ENCODE data around the gene PPFIA3.
"Not testable (repeated sequence)": the region's sequence is repeated elsewhere in the genome, so short reads cannot be mapped to it uniquely, and the experiment has no call there.

Gene PPFIA3

GRCh38 chr19:49125025-49125731, 5.8 kb downstream of the PPFIA3 start:
- no peak for DNase-seq (ENCODE audit: low spot score)

GRCh38 chr19:49126575-49126974, 7.2 kb downstream of the PPFIA3 start:
- DNase-seq (ENCODE audit: low spot score): no peak

- DNase-seq (ENCODE audit: low spot score): not testable (repeated sequence)
Measured at GRCh38 chr19:49127225-49127624, 7.9 kb downstream of the PPFIA3 start.

GRCh38 chr19:49127674-49128544, 8.6 kb downstream of the PPFIA3 start:
- DNase-seq (ENCODE audit: low spot score): peak; percentile 98

GRCh38 chr19:49128545-49129237, 9.3 kb downstream of the PPFIA3 start:
- no peak for DNase-seq (ENCODE audit: low spot score)

- DNase-seq (ENCODE audit: low spot score): no peak
Measured at GRCh38 chr19:49129238-49129583, 9.9 kb downstream of the PPFIA3 start.

GRCh38 chr19:49130325-49130724, 11.0 kb downstream of the PPFIA3 start:
- DNase-seq (ENCODE audit: low spot score): no peak

- no peak for DNase-seq (ENCODE audit: low spot score)
Measured at GRCh38 chr19:49132974-49133609, 13.7 kb downstream of the PPFIA3 start.

GRCh38 chr19:49133621-49134454, 14.5 kb downstream of the PPFIA3 start:
- peak; percentile 79 for DNase-seq (ENCODE audit: low spot score)

- DNase-seq (ENCODE audit: low spot score): no peak
Measured at GRCh38 chr19:49135686-49136085, 16.3 kb downstream of the PPFIA3 start.

GRCh38 chr19:49136771-49137171, 17.4 kb downstream of the PPFIA3 start:
- DNase-seq (ENCODE audit: low spot score): no peak

- no peak for DNase-seq (ENCODE audit: low spot score)
Measured at GRCh38 chr19:49140951-49141350, 21.6 kb downstream of the PPFIA3 start.

- no peak for DNase-seq (ENCODE audit: low spot score)
Measured at GRCh38 chr19:49141352-49141751, 22.0 kb downstream of the PPFIA3 start.

GRCh38 chr19:49142866-49143335, 23.6 kb downstream of the PPFIA3 start:
- peak; percentile 52 for DNase-seq (ENCODE audit: low spot score)

GRCh38 chr19:49145573-49146407, 26.4 kb downstream of the PPFIA3 start:
- DNase-seq (ENCODE audit: low spot score): peak; percentile 75

GRCh38 chr19:49146408-49146770, 27.0 kb downstream of the PPFIA3 start:
- DNase-seq (ENCODE audit: low spot score): not testable (repeated sequence)

GRCh38 chr19:49148044-49148682, 28.8 kb downstream of the PPFIA3 start:
- DNase-seq (ENCODE audit: low spot score): no peak

GRCh38 chr19:49148784-49149651, 29.7 kb downstream of the PPFIA3 start:
- DNase-seq (ENCODE audit: low spot score): peak; percentile 95

GRCh38 chr19:49149652-49150105, 30.3 kb downstream of the PPFIA3 start:
- DNase-seq (ENCODE audit: low spot score): no peak

All from hematopoietic multipotent progenitor cell treated with erythropoietin and hydrocortisone succinate and interleukin-3 and kit ligand, for 17 days (in vitro differentiated cells).